Heart right ventricle (tissue), 16 donors: ENCODE results near the gene MXD1. TPM values are rescaled to one million over a fixed set of nuclear protein-coding genes. Genes with fewer than 3 reads are reported as not detected.

Experiments used
- ATAC-seq, 8 donors: fragments of 200-7000 bp; cut with Tn5 transposase; one replicate each; pipeline ENCODE4 v1.9.1; 2020; ENCODE audit warnings: mild to moderate bottlenecking in 8 of 8, moderate library complexity in 8 of 8, moderate number of reproducible peaks in 1 of 8
- DNase-seq, 2 donors: peaks; one replicate each; pipeline ENCODE4 v3.0.0-alpha.2; 2020
- H3K27ac ChIP-seq, 10 donors: fragments of 200-600 bp; sonication (generic) in 2 of 10; one replicate each; pipeline versions ENCODE4 v1.5.0 to v1.8.0; 2020 to 2022; ENCODE audit warnings: mild to moderate bottlenecking in 3 of 10
- H3K27me3 ChIP-seq, 7 donors: fragments of 200-600 bp; one replicate each; pipeline ENCODE4 v1.8.0; 2021 to 2022; ENCODE audit warnings: mild to moderate bottlenecking in 2 of 7
- H3K36me3 ChIP-seq, 9 donors: fragments of 200-600 bp; sonication (generic) in 1 of 9; one replicate each; pipeline versions ENCODE4 v1.5.0 to v1.8.0; 2020 to 2022; ENCODE audit warnings: mild to moderate bottlenecking in 2 of 9
- H3K4me1 ChIP-seq, 9 donors: fragments of 200-600 bp; sonication (generic) in 1 of 9; one replicate each; pipeline versions ENCODE4 v1.5.0 to v1.8.0; 2020 to 2022; ENCODE audit warnings: mild to moderate bottlenecking in 4 of 9
- H3K4me3 ChIP-seq, 10 donors: fragments of 200-600 bp; sonication (generic) in 2 of 10; one replicate each; pipeline versions ENCODE4 v1.5.0 to v1.8.0; 2020 to 2022; ENCODE audit warnings: mild to moderate bottlenecking in 7 of 10, moderate library complexity in 2 of 10
- H3K9me3 ChIP-seq, 11 donors: fragments of 200-600 bp in 10 of 11; sonication (generic) in 2 of 11; one replicate each; pipeline versions ENCODE4 v1.5.0 to v1.8.0; 2013 to 2022; ENCODE audit warnings: mild to moderate bottlenecking in 2 of 11, control low read depth in 1 of 11, moderate library complexity in 1 of 11
- CTCF ChIP-seq, 9 donors: fragments of 200-600 bp; sonication (generic) in 2 of 9; IDR thresholded peaks; one replicate each; pipeline versions ENCODE4 v1.5.0 to v1.8.0; 2021 to 2022; ENCODE audit warnings: antibody characterized with exemption in 9 of 9, mild to moderate bottlenecking in 5 of 9, moderate library complexity in 1 of 9
- WGBS, 2 donors: extraction: QIAGEN DNeasy Blood & Tissue Kit; methylation state at CpG; one replicate each; pipeline ENCODE4 v1.1.7; 2013; ENCODE audit warnings: inconsistent platforms in 1 of 2; 5-methylcytosine and 5-hydroxymethylcytosine counted together
- intact Hi-C, 10 donors: fragments of 100-400 bp; cut with DNase I; formaldehyde crosslinking; loops; one replicate each; pipeline versions ENCODE4 v1.11.1 to v1.14.2; 2022
- polyA plus RNA-seq, 2 donors: library from polyadenylated mRNA; stranded (reverse); fragments of 200-250 nt; gene quantifications; one replicate each; pipeline ENCODE4 v1.2.3, GENCODE V29; 2013
- total RNA-seq, 10 donors: library from RNA; stranded (reverse); fragmentation: NEBNext Ultra II Directional in 3 of 10; extraction: Animal tissue kit (Norgen Biotek cat#: 25700) in 3 of 10; gene quantifications; one replicate each; pipeline versions ENCODE4 v1.2.1 to v1.2.4, GENCODE V29; 2021 to 2023
- donor health status: Arrhythmogenic right ventricular cardiomyopathy.
- donor health status: ischemic (EF 13 %, LVEDD 7.1; RV severe dilation, severe dysfunction).
- donor health status: healthy with polysubstance abuse.
- donor health status: DM: no; HTN: yes; CAD: no.
- donor health status: DM: no; HTN: no; CAD: no.
- donor health status: ischemic (EF 25% LVEDD 6.9; RV normal size, moderate dysfunction).
- donor health status: ischemic (EF 25% LVEDD 5.7; RV mildly dilated, moderate dysfunction).
- donor health status: healthy.
- donor health status: DM: yes; HTN: yes; CAD: no.
- donor health status: Ischemic cardiomyopathy.
- donor health status: ischemic (EF 35%, LVEDD 5.7; RV mildly dilated, moderate dysfunction).
- donor health status: nonischemic (EF 11% LVEDD 7.7; RV severe dilation, severe dysfunction).
- donor health status: DM: yes; HTN: yes; CAD: no.
- donor health status: PGD.
- donor health status: ischemic (EF 29% LVEDD 5.4; RV normal size, mild dysfunction).
- donor health status: nonischemic (EF 23%, LVEDD 6.1; RV moderate dilation, normal function).

Gene MXD1
- total and polyA plus RNA-seq, 12 donors, result 2.0 to 11.6 (median 5.9) TPM

- no peak for TF ChIP-seq CTCF (IDR thresholded peaks at IDR 0.05)
- DNase-seq, result no peak
- H3K27ac ChIP-seq, result no peak overlapping the region
- H3K4me1 ChIP-seq, result no peaks in the 10 kb centered on the region
- intact Hi-C loops, result no loop called here
- no peaks in the 10 kb centered on the region for H3K36me3 ChIP-seq
- no peaks in the 10 kb centered on the region for H3K27me3 ChIP-seq
- H3K9me3 ChIP-seq, result no peaks in the 10 kb centered on the region
- H3K4me3 ChIP-seq, result no peak overlapping the region
- no peak for ATAC-seq
- WGBS, 2 donors, result 97% methylated on average over 8 of the region's 8 CpGs
These were observed 48.2 kb downstream of the MXD1 start for GRCh38 chr2:69962986-69963730.

GRCh38 chr2:69964353-69964841 lies 49.5 kb downstream of the MXD1 start:
- DNase-seq (no peak), ATAC-seq (no peak)
- no peaks in the 10 kb centered on the region for H3K4me1 ChIP-seq
- no peak for TF ChIP-seq CTCF (IDR thresholded peaks at IDR 0.05)
- intact Hi-C loops, result no loop called here
- H3K9me3 ChIP-seq, result no peaks in the 10 kb centered on the region
- no peak overlapping the region for H3K27ac ChIP-seq
- H3K36me3 ChIP-seq, result no peaks in the 10 kb centered on the region
- no peak overlapping the region for H3K4me3 ChIP-seq
- H3K27me3 ChIP-seq, result no peaks in the 10 kb centered on the region
- 90 to 95% methylated on average over 7 of the region's 7 CpGs for WGBS, 2 donors

GRCh38 chr2:69965756-69966445 lies 51.0 kb downstream of the MXD1 start:
- no peaks in the 10 kb centered on the region for H3K36me3 ChIP-seq
- no peaks in the 10 kb centered on the region for H3K27me3 ChIP-seq
- TF ChIP-seq CTCF (IDR thresholded peaks at IDR 0.05), result no peak
- DNase-seq (no peak), ATAC-seq (no peak)
- no peak overlapping the region for H3K4me3 ChIP-seq
- 94 to 99% methylated on average over 8 of the region's 8 CpGs for WGBS, 2 donors
- intact Hi-C loops, result no loop called here
- H3K27ac ChIP-seq, result no peak overlapping the region
- H3K9me3 ChIP-seq, result no peaks in the 10 kb centered on the region
- H3K4me1 ChIP-seq, result no peaks in the 10 kb centered on the region

GRCh38 chr2:69966496-69966895 lies 51.6 kb downstream of the MXD1 start:
- no peak for TF ChIP-seq CTCF (IDR thresholded peaks at IDR 0.05)
- H3K4me1 ChIP-seq, result no peaks in the 10 kb centered on the region
- intact Hi-C loops, result no loop called here
- DNase-seq (no peak), ATAC-seq (no peak)
- no peak overlapping the region for H3K4me3 ChIP-seq
- no peaks in the 10 kb centered on the region for H3K36me3 ChIP-seq
- H3K9me3 ChIP-seq, result no peaks in the 10 kb centered on the region
- no peaks in the 10 kb centered on the region for H3K27me3 ChIP-seq
- 96 to 97% methylated on average over 2 of the region's 2 CpGs for WGBS, 2 donors
- no peak overlapping the region for H3K27ac ChIP-seq
